ENCODE data around the gene SGCE.

SGCE gene

DNA sequence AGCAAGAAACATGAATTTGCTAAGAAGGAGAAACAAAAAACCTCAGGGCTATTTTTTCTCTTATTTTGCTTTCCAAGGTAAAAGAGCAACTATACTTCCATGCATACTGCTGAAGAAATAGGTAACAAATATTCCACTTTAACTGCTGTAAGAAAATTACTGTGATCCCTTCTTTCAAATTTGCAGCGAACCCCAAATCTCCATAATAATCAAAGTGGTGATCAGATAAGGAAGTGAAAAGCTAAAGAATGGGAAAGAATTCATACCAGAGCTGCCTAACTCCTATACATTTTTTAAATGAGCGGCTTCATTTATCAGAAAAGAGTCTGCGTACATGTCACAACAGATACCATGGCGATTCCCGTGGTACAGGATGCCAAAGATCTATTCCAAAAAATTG, 7.2 kb downstream of the SGCE start:
- no peak overlapping the region for H3K9ac ChIP-seq (ENCODE audit: low read length)
- H3K4ac ChIP-seq (ENCODE audit: low read depth in 1 of 2, low read length in 2 of 2), result no peak overlapping the region
- no peak overlapping the region for H4K8ac ChIP-seq (ENCODE audit: low read length)
- H2AK5ac ChIP-seq (ENCODE audit: low read length, severe bottlenecking), result no peak overlapping the region
- H2BK120ac ChIP-seq (ENCODE audit: low read depth, low read length), result no peak overlapping the region
- WGBS, result 94% methylated on average over 4 of the region's 5 CpGs
- no peak overlapping the region for H3K4me3 ChIP-seq (ENCODE audit: insufficient read depth in 1 of 2, low read depth in 1 of 2, low read length in 2 of 2)
- H3K79me1 ChIP-seq (replicated peaks; ENCODE audit: low read length, poor library complexity, severe bottlenecking), result peaks cover 3% of the 10 kb centered on the region
- H3K14ac ChIP-seq (ENCODE audit: low read length in 2 of 2), result no peak overlapping the region
- no peak overlapping the region for H2BK12ac ChIP-seq (ENCODE audit: low read length in 2 of 2)
- no peak overlapping the region for H2BK5ac ChIP-seq (ENCODE audit: low read depth, low read length, poor library complexity, severe bottlenecking)
- no peak overlapping the region for H3K27ac ChIP-seq (ENCODE audit: low read length, poor library complexity, severe bottlenecking)
- H3K9me3 ChIP-seq (ENCODE audit: control insufficient read depth, low read length), result no peaks in the 10 kb centered on the region
- H3K4me2 ChIP-seq (ENCODE audit: low read length, poor library complexity, severe bottlenecking), result no peak overlapping the region
- no peak overlapping the region for H2BK15ac ChIP-seq (ENCODE audit: low read depth, poor library complexity, severe bottlenecking)
- H4K91ac ChIP-seq (ENCODE audit: low read length), result no peak overlapping the region
- H3K18ac ChIP-seq (ENCODE audit: low read depth in 1 of 2, low read length in 2 of 2), result no peak overlapping the region
- H3K4me1 ChIP-seq (ENCODE audit: control insufficient read depth, insufficient read depth, low read depth, low read length), result peaks cover 2% of the 10 kb centered on the region
- H3K36me3 ChIP-seq (ENCODE audit: control insufficient read depth in 1 of 2, insufficient read depth in 2 of 2, low read depth in 1 of 2, low read length in 2 of 2), result no peaks in the 10 kb centered on the region
- DNase-seq, result no peak
- H3K27me3 ChIP-seq (ENCODE audit: control insufficient read depth in 1 of 2, insufficient read depth in 1 of 2, low read length in 2 of 2), result no peaks in the 10 kb centered on the region
- H2AFZ ChIP-seq (ENCODE audit: low read depth, low read length), result no peak overlapping the region
- H3K23ac ChIP-seq (ENCODE audit: low read length in 2 of 2), result no peak overlapping the region

DNA sequence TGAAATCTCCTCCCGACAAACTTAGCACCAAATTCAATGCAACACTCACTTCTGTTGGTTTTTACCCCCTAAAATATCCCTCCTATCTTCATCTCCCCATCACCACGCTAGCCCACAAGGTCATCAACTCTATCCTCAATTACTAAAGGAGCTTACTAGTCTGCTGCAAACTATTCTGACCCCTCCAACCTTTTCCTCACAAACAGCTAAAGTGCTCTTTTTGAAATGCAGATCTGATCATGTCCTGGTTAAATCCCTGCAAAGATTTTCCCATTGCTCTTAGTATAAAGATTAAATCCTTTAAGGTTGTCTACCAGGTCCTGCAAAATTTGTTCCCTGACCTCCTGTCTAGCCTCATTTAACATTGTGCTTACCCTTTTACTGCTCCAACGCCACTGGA, 8.6 kb downstream of the SGCE start:
- Histone ChIP-seq H3K14ac (ENCODE audit: low read length in 2 of 2) (no peak overlapping the region), H2BK15ac (ENCODE audit: low read depth, poor library complexity, severe bottlenecking) (no peak overlapping the region), H3K79me1 (replicated peaks; ENCODE audit: low read length, poor library complexity, severe bottlenecking) (peaks cover 5% of the 10 kb centered on the region), H3K9ac (ENCODE audit: low read length) (no peak overlapping the region), H3K27ac (ENCODE audit: low read length, poor library complexity, severe bottlenecking) (no peak overlapping the region), H3K27me3 (ENCODE audit: control insufficient read depth in 1 of 2, insufficient read depth in 1 of 2, low read length in 2 of 2) (no peaks in the 10 kb centered on the region), H3K9me3 (ENCODE audit: control insufficient read depth, low read length) (no peaks in the 10 kb centered on the region), H3K18ac (ENCODE audit: low read depth in 1 of 2, low read length in 2 of 2) (no peak overlapping the region), H3K4me2 (ENCODE audit: low read length, poor library complexity, severe bottlenecking) (no peak overlapping the region), H2BK12ac (ENCODE audit: low read length in 2 of 2) (no peak overlapping the region), H2AFZ (ENCODE audit: low read depth, low read length) (no peak overlapping the region), H3K36me3 (ENCODE audit: control insufficient read depth in 1 of 2, insufficient read depth in 2 of 2, low read depth in 1 of 2, low read length in 2 of 2) (no peaks in the 10 kb centered on the region), H4K8ac (ENCODE audit: low read length) (no peak overlapping the region), H4K91ac (ENCODE audit: low read length) (no peak overlapping the region), H3K23ac (ENCODE audit: low read length in 2 of 2) (no peak overlapping the region), H3K4ac (ENCODE audit: low read depth in 1 of 2, low read length in 2 of 2) (no peak overlapping the region), H2AK5ac (ENCODE audit: low read length, severe bottlenecking) (no peak overlapping the region), H3K4me3 (ENCODE audit: insufficient read depth in 1 of 2, low read depth in 1 of 2, low read length in 2 of 2) (no peak overlapping the region), H2BK5ac (ENCODE audit: low read depth, low read length, poor library complexity, severe bottlenecking) (no peak overlapping the region), H3K4me1 (ENCODE audit: control insufficient read depth, insufficient read depth, low read depth, low read length) (peaks cover 2% of the 10 kb centered on the region), H2BK120ac (ENCODE audit: low read depth, low read length) (no peak overlapping the region)
- no peak for DNase-seq
- WGBS, result 93% methylated on average over 3 of the region's 3 CpGs

DNA sequence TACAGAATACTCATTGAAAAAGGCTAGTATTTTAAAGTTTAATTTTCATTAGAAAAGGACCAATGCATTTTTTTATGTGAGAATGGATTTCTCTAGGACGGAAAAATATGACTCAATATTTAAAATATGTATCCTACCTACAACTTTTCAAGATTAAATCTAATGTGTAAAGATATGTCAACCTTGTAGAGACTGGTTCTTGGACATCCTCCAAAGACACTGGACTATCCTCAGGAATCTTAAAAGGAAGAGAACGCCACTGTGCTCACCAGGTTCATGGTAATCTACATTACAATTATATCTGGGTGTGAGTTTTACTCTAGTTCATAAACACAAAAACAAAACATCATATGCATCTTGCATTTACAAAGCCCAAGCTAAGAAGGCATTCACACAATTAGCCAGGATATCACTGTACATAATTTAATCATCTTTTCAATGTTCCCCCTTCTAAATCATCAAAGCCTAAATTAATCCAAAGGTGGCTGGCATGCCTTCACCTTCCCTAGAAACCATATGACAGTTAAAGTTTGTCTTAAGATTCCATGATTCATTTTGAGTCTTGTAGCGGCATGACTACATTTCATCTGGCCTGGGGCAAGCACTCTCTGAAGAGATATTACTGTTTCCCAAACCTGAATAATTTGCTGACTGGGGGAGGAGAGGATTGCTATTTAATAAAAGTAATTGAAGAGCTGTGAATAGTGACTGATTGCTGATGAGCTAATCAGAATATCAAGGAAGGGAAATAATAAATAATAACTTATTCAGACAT, 12.0 kb downstream of the SGCE start:
- H2AK5ac ChIP-seq (ENCODE audit: low read length, severe bottlenecking), result no peak overlapping the region
- H3K4me3 ChIP-seq (ENCODE audit: insufficient read depth in 1 of 2, low read depth in 1 of 2, low read length in 2 of 2), result no peak overlapping the region
- 95% methylated on average over 2 of the region's 3 CpGs for WGBS
- no peak overlapping the region for H3K14ac ChIP-seq (ENCODE audit: low read length in 2 of 2)
- H2BK15ac ChIP-seq (ENCODE audit: low read depth, poor library complexity, severe bottlenecking), result no peak overlapping the region
- no peak overlapping the region for H4K8ac ChIP-seq (ENCODE audit: low read length)
- H3K27me3 ChIP-seq (ENCODE audit: control insufficient read depth in 1 of 2, insufficient read depth in 1 of 2, low read length in 2 of 2), result no peaks in the 10 kb centered on the region
- no peak overlapping the region for H3K4ac ChIP-seq (ENCODE audit: low read depth in 1 of 2, low read length in 2 of 2)
- H3K27ac ChIP-seq (ENCODE audit: low read length, poor library complexity, severe bottlenecking), result no peak overlapping the region
- no peak overlapping the region for H2BK120ac ChIP-seq (ENCODE audit: low read depth, low read length)
- H4K91ac ChIP-seq (ENCODE audit: low read length), result no peak overlapping the region
- peaks cover 3 to 12% of the 10 kb centered on the region in 2 experiments for H3K36me3 ChIP-seq (ENCODE audit: control insufficient read depth in 1 of 2, insufficient read depth in 2 of 2, low read depth in 1 of 2, low read length in 2 of 2)
- H3K9me3 ChIP-seq (ENCODE audit: control insufficient read depth, low read length), result no peaks in the 10 kb centered on the region
- H3K79me1 ChIP-seq (replicated peaks; ENCODE audit: low read length, poor library complexity, severe bottlenecking), result peaks cover 11% of the 10 kb centered on the region
- no peak overlapping the region for H3K18ac ChIP-seq (ENCODE audit: low read depth in 1 of 2, low read length in 2 of 2)
- H3K23ac ChIP-seq (ENCODE audit: low read length in 2 of 2), result no peak overlapping the region
- DNase-seq, result no peak
- no peak overlapping the region for H2AFZ ChIP-seq (ENCODE audit: low read depth, low read length)
- H2BK12ac ChIP-seq (ENCODE audit: low read length in 2 of 2), result no peak overlapping the region
- no peaks in the 10 kb centered on the region for H3K4me1 ChIP-seq (ENCODE audit: control insufficient read depth, insufficient read depth, low read depth, low read length)
- no peak overlapping the region for H2BK5ac ChIP-seq (ENCODE audit: low read depth, low read length, poor library complexity, severe bottlenecking)
- H3K9ac ChIP-seq (ENCODE audit: low read length), result no peak overlapping the region
- no peak overlapping the region for H3K4me2 ChIP-seq (ENCODE audit: low read length, poor library complexity, severe bottlenecking)

DNA sequence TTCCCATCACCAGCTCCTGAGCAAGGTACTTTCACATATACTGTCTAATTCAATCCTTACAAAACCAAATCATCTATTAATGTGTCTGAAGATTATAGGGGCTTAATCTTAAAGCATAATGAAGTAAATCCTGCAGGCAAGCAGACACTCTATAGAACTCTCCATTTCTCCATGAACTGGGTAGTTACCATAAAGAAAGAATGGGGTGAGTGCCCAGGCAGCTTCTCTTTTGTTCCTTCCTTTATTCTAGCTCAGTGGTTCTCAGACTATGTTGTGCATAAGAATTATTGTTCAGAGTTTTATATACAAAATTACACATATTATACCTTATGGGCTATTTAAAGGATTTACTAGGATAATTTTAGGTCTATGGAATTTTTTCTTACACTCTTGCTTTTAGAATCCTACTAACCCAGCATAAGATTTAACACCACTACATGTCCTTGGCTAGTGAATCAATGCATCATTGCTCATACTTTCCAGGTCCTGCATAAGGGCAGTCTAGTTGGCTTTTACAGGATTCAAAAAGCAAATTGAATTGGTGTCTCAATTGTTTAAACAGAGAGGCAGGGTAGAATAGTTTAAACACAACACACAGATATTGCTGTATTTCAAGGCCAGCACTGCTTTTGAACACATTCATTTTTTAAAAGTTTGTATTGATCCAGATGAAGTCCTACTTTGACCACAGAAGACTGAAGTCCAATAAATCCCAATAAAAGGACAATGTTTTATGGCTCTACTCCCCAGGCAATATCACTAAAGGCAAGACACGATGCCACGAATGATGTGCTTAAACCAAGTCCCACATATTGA, 12.9 kb downstream of the SGCE start:
- no peak overlapping the region for H3K9ac ChIP-seq (ENCODE audit: low read length)
- no peak overlapping the region for H3K4me3 ChIP-seq (ENCODE audit: insufficient read depth in 1 of 2, low read depth in 1 of 2, low read length in 2 of 2)
- WGBS, result no CpG with 5 or more reads among the region's 2 CpGs
- no peak overlapping the region for H2AFZ ChIP-seq (ENCODE audit: low read depth, low read length)
- peaks cover 11% of the 10 kb centered on the region for H3K79me1 ChIP-seq (replicated peaks; ENCODE audit: low read length, poor library complexity, severe bottlenecking)
- H2BK12ac ChIP-seq (ENCODE audit: low read length in 2 of 2), result no peak overlapping the region
- H3K23ac ChIP-seq (ENCODE audit: low read length in 2 of 2), result no peak overlapping the region
- H3K4ac ChIP-seq (ENCODE audit: low read depth in 1 of 2, low read length in 2 of 2), result no peak overlapping the region
- H2BK5ac ChIP-seq (ENCODE audit: low read depth, low read length, poor library complexity, severe bottlenecking), result no peak overlapping the region
- H3K18ac ChIP-seq (ENCODE audit: low read depth in 1 of 2, low read length in 2 of 2), result no peak overlapping the region
- H4K91ac ChIP-seq (ENCODE audit: low read length), result no peak overlapping the region
- no peak overlapping the region for H3K27ac ChIP-seq (ENCODE audit: low read length, poor library complexity, severe bottlenecking)
- no peaks in the 10 kb centered on the region for H3K9me3 ChIP-seq (ENCODE audit: control insufficient read depth, low read length)
- H3K36me3 ChIP-seq (ENCODE audit: control insufficient read depth in 1 of 2, insufficient read depth in 2 of 2, low read depth in 1 of 2, low read length in 2 of 2), result peaks cover 3 to 13% of the 10 kb centered on the region in 2 experiments
- H4K8ac ChIP-seq (ENCODE audit: low read length), result no peak overlapping the region
- DNase-seq, result no peak
- no peak overlapping the region for H2BK15ac ChIP-seq (ENCODE audit: low read depth, poor library complexity, severe bottlenecking)
- H3K4me1 ChIP-seq (ENCODE audit: control insufficient read depth, insufficient read depth, low read depth, low read length), result no peaks in the 10 kb centered on the region
- no peaks in the 10 kb centered on the region for H3K27me3 ChIP-seq (ENCODE audit: control insufficient read depth in 1 of 2, insufficient read depth in 1 of 2, low read length in 2 of 2)
- H2BK120ac ChIP-seq (ENCODE audit: low read depth, low read length), result no peak overlapping the region
- no peak overlapping the region for H3K14ac ChIP-seq (ENCODE audit: low read length in 2 of 2)
- H3K4me2 ChIP-seq (ENCODE audit: low read length, poor library complexity, severe bottlenecking), result no peak overlapping the region
- no peak overlapping the region for H2AK5ac ChIP-seq (ENCODE audit: low read length, severe bottlenecking)

Data from mesenchymal stem cell (in vitro differentiated cells and primary cell).